NCI-H2196 treated with DMSO at 0.1 percent for 48 hours (cell line): Measurements from ENCODE around the gene WDR93.
A peak's percentile ranks its signal among the peaks of the same experiment; 100 is the strongest.
"Not testable (repeated sequence)": the region's sequence is repeated elsewhere in the genome, so short reads cannot be mapped to it uniquely, and the experiment has no call there.

Source experiments
- DNase-seq: peaks from one replicate; lab custom pipeline; 2025; ENCODE audit not compliant: unreplicated experiment; lab: John Stamatoyannopoulos, UW

WDR93 gene

GRCh38 chr15:89681146-89681545 lies 9.5 kb upstream of the WDR93 start:
- DNase-seq: no peak

- DNase-seq: no peak
Measured at GRCh38 chr15:89685995-89686394, 4.6 kb upstream of the WDR93 start.

DNA sequence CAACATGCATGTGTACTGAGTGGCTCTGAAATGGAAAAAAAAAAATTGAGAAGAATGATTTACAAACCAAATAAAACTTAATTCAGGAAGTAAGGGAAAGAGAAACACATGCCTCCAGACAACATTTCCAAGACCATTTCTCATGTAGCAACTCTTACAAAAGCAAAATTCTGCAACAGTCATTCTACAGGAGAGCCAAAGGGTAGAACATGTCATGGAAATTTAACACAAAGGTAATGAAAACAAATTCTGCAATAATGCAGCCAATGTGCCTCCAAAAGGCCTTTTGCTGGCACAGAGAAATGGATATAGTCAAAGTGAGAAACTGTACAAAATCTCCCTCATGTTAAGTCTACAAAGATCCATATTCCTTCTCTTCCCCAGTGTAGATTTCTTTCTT lies 4.1 kb upstream of the WDR93 start:
- no peak for DNase-seq

DNA sequence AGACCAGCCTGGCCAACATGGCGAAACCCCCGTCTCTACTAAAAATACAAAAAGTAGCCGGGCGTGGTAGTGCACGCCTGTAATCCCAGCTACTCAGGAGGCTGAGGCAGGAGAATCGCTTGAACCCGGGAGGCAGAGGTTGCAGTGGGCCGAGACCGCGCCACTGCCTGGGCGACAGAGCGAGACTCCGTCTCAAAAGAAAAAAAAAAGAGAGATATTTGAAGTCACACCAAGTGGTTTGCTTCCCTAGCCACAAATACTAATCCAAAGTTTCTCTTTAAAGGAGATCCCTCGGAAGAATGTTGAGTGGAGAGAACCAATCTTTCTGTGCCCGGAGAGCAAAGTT lies 708 bp upstream of the WDR93 start:
- not testable (repeated sequence) for DNase-seq

DNA sequence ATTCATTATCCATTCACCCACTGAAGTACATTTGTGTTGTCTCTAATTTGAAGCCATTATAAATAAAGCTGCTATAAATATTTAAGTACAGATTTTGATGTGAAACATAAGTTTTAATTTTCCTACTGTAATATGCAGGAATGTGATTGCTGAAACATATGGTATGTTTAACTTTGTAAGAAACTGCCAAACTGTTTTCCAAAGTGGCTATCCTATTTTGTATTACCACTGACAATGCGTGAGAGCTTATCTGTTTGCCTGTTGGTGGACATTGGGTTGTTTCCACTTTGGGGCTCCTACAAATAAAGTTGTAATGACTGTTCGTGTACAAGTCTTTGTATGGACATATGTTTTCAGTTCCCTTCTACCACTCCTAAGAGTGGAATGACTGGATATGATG lies 2.5 kb downstream of the WDR93 start:
- no peak for DNase-seq

- DNase-seq: no peak
Measured at GRCh38 chr15:89693696-89694095, 3.1 kb downstream of the WDR93 start.

GRCh38 chr15:89695198-89695597 lies 4.6 kb downstream of the WDR93 start:
- no peak for DNase-seq

GRCh38 chr15:89704411-89704810 lies 13.8 kb downstream of the WDR93 start:
- no peak for DNase-seq

DNA sequence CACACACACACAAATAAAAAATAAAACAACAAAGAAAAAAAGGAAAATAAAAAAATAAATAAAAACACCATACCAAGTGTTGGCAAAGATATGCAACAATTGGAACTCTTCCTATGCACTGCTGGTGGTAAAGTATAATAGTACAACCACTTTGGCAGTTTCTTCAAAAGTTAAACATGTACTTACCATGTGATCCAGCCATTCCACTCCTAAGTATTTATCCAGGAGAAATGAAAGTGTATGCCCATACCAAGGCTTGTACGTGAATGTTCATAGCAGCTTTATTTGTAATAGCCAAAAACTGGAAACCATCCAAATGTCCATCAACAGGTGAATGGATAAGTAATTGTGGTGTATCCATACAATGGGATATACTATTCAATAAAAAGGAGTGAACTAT lies 17.0 kb downstream of the WDR93 start:
- no peak for DNase-seq

GRCh38 chr15:89714775-89715174 lies 24.2 kb downstream of the WDR93 start:
- no peak for DNase-seq

DNA sequence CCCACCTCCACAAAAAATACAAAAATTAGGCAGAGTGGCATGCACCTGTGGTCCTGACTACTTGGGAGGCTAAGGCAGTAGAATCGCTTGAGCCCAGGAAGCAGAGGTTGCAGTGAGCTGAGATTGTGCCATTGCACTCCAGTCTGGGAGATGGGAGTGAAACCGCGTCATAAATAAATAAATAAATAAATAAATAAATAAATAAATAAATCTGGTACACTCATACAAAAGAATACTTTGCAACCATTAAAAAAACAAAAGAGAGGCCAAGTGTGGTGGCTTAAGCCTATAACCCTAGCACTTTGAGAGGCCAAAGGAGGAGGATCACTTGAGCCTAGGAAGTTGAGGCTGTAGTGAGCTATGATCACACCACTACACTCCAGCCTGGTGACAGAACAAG lies 32.4 kb downstream of the WDR93 start:
- no peak for DNase-seq

DNA sequence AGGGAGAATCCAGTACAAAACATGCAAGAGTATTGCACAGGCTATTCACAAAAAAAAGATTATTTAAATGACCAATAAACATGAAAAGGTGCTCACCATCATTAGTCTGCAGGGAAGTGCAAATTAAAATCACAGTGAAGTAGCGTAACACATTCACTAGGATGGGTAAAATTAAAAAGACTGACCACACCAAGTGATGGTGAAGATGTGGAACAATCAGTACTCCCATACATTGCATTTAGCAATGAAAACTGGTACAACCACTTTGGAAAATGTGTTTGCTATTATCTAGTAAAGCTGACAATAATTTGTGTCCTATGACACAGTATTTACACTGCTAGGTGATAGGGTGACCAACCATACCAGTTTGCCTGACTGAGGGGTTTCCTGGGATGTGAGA lies 34.0 kb downstream of the WDR93 start:
- no peak for DNase-seq

DNA sequence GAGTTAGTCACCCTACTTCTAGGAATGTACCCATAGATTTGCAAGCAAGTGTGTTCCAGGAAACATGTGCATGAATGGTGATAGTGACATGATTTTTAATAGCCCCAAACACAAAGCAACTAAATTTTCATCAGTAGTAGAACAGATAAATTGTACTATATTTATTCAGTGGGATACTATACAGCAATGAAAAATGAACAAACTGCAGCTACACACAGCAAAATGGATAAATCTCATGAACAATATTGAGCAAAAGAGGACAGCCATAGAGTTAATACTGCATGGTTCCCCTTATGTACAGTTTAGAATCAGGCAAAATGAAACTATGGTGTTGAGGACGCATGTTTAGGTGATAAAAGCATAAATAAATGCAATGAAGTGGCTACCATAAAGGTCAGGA lies 34.5 kb downstream of the WDR93 start:
- DNase-seq: no peak

GRCh38 chr15:89728254-89728653 lies 37.6 kb downstream of the WDR93 start:
- no peak for DNase-seq

DNA sequence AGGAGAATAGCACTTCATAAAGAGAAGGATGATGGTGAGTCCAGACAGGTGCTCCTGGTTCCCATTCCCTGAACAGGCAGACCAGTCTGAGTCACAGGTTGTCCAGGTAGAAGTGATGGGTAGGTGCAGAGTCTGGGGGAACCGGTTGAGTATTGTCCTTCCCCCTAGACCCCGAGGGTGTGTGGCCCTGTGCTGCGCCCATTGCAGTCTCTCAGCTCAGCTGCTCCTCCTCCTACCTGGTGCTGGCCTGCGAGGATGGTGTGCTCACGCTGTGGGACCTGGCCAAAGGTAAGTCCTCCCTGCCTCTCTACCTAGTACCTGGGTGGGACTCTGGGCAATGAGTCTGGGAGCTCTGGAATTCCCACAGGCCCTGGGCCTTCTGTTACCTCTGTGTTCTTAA lies 40.7 kb downstream of the WDR93 start:
- DNase-seq: no peak

DNA sequence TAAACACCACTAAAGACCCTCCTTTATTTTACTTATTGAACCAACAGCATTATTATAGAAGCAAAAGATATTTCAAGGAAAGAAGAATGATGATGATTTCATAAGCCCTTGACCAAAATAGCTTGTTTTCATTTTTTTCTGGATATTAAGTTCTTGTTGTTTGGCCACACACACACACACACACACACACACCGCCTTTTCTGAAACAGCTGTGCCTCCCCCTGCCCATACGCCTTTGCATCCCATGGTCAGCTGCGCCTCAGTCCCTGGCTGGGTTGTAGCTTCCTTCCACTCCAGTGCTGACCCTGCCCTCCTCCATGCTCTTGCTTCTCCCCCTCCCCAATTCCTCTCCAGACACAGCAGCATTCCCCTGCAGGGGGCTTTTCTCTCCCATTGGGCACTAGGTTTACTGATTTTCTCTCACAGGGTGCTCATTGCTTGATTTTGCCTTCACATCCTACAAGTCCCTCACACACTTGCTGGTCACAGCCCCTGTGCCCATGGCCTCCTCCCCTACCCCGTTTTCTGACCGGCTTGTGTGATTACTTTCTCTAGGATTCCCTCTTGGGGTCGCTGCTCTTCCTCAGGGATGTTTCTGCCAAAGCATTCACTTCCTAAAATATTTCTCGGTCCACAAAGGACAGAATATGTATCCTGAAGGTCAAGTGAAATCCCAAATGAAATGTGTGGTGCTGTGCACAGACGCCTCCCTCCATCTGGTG lies 42.0 kb downstream of the WDR93 start:
- DNase-seq: no peak

GRCh38 chr15:89735773-89736172 lies 45.2 kb downstream of the WDR93 start:
- DNase-seq: no peak

- peak; percentile 18 for DNase-seq
Measured at GRCh38 chr15:89740137-89740536, 49.5 kb downstream of the WDR93 start.

DNA sequence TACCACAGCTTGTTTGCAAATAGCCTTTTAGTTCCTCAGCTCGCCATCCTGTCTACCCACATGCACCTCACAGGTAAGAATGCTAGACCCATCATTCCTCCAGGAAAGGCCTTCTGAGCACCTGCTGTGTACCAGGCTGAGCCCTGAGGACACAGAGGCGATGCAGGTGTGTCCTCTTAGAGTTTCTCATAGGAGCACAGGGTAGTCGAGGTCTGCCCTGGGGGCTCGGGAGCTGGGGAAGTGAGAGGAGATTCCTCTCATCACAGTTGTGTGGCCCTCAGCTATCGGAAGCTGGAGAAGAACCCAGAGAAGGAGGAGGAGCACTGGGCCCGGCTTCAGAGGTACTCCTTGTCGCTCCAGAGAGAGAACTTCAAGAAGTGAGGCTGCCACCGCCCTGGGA lies 52.4 kb downstream of the WDR93 start:
- DNase-seq: no peak

- no peak for DNase-seq
Measured at GRCh38 chr15:89743594-89743993, 53.0 kb downstream of the WDR93 start.

DNA sequence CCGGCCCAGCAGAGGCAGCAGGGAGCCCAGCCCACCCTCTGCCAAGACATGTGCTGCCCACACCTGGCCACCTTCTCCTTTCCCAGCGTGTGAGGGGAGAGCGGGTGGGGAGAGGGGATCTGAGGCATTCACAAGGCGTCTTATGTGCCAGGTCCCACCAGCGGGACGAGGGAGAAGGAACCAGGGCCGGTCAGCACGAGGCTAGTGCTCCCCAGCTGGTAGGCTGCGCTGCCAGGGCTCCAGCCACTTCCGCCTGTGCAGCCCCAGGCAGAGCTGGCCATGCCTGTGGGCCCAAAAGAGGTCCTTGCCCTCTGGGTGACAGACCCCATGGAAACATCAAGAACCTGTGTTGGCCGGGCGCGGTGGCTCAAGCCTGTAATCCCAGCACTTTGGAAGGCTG lies 54.5 kb downstream of the WDR93 start:
- no peak for DNase-seq

- no peak for DNase-seq
Measured at GRCh38 chr15:89745768-89746167, 55.2 kb downstream of the WDR93 start.

DNA sequence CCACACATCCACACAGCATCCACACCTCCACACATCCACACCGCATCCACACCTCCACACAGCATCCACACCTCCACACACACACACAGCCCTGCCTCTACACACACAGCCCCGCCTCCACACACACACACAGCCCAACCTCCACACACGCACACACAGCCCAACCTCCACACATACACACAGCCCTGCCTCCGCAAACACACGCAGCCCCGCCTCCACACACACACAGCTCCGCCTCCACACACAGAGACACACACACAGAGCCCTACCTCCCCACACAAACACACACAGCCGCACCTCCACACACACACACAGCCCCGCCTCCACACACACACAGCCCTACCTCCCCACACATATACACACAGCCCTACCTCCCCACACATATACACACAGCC lies 55.8 kb downstream of the WDR93 start:
- no peak for DNase-seq
